H1 (cell line): ENCODE data around the gene TMEM35B.

Source experiments
- ATF2 ChIP-seq: IDR thresholded peaks from 2 replicates; pipeline ENCODE4 v1.6.1; 2012; ENCODE audit warnings: low read length, inconsistent platforms
- CHD2 ChIP-seq: IDR thresholded peaks from 2 replicates; pipeline ENCODE4 v1.6.1; 2012; ENCODE audit warnings: low read length, improper control_type of control experiment
- CTCF ChIP-seq, 3 experiments: IDR thresholded peaks; 1 replicate in 2 of 3; 2 replicates in 1 of 3; pipeline versions ENCODE4 v1.5.1 to v1.6.1; 2011; ENCODE audit warnings: low read length in 3 of 3, mild to moderate bottlenecking in 3 of 3, inconsistent platforms in 2 of 3, low read depth in 1 of 3, moderate library complexity in 1 of 3; ENCODE audit not compliant: insufficient read depth in 1 of 3; ENCODE audit errors: control extremely low read depth in 1 of 3
- EGR1 ChIP-seq: IDR thresholded peaks from 2 replicates; pipeline ENCODE4 v1.6.1; 2011; ENCODE audit warnings: low read depth, low read length, borderline replicate concordance
- EP300 ChIP-seq, 2 experiments: IDR thresholded peaks; 1 replicate in 1 of 2; 2 replicates in 1 of 2; pipeline ENCODE4 v1.6.1; 2011 to 2012; ENCODE audit warnings: low read depth in 2 of 2, low read length in 2 of 2, mild to moderate bottlenecking in 2 of 2, borderline replicate concordance in 1 of 2, inconsistent platforms in 1 of 2, moderate library complexity in 1 of 2
- GABPA ChIP-seq: IDR thresholded peaks from 2 replicates; pipeline ENCODE4 v1.6.1; 2011; ENCODE audit warnings: mild to moderate bottlenecking, low read length, moderate library complexity, borderline replicate concordance; ENCODE audit not compliant: insufficient read depth
- JUN ChIP-seq: IDR thresholded peaks from 2 replicates; pipeline ENCODE4 v1.6.1; 2011; ENCODE audit warnings: low read depth, mild to moderate bottlenecking, improper control_type of control experiment, low read length
- JUND ChIP-seq: IDR thresholded peaks from 2 replicates; pipeline ENCODE4 v1.6.1; 2011; ENCODE audit warnings: mild to moderate bottlenecking, improper control_type of control experiment, low read length
- POLR2A ChIP-seq, 2 experiments: IDR thresholded peaks; 1 replicate in 1 of 2; 2 replicates in 1 of 2; pipeline ENCODE4 v1.6.1; 2011; ENCODE audit warnings: low read depth in 2 of 2, low read length in 2 of 2, mild to moderate bottlenecking in 2 of 2; ENCODE audit errors: control extremely low read depth in 1 of 2
- POLR2AphosphoS5 ChIP-seq: IDR thresholded peaks from 2 replicates; pipeline ENCODE4 v1.6.1; 2011; ENCODE audit warnings: low read depth, low read length
- SP1 ChIP-seq: IDR thresholded peaks from 2 replicates; pipeline ENCODE4 v1.6.1; 2011; ENCODE audit warnings: low read depth, low read length
- SRF ChIP-seq: IDR thresholded peaks from 2 replicates; pipeline ENCODE4 v1.6.1; 2011; ENCODE audit warnings: mild to moderate bottlenecking, low read depth, low read length, moderate library complexity
- TBP ChIP-seq: IDR thresholded peaks from 2 replicates; pipeline ENCODE4 v1.6.1; 2011; ENCODE audit warnings: low read depth, low read length, improper control_type of control experiment

- TF ChIP-seq CTCF (IDR thresholded peaks at IDR 0.05; ENCODE audit: control extremely low read depth in 1 of 3, insufficient read depth in 1 of 3, low read depth in 1 of 3, low read length in 3 of 3): no peak
- no peak for TF ChIP-seq CHD2
- no peak for TF ChIP-seq JUN
- no peak for TF ChIP-seq JUND
- TF ChIP-seq POLR2AphosphoS5: no peak
- no peak for TF ChIP-seq SRF
- TF ChIP-seq GABPA: no peak
- no peak for TF ChIP-seq SP1
- TF ChIP-seq POLR2A (IDR thresholded peaks at IDR 0.05; ENCODE audit: control extremely low read depth in 1 of 2, low read depth in 2 of 2, low read length in 2 of 2): no peak
- no peak for TF ChIP-seq ATF2
- TF ChIP-seq EGR1: no peak
- TF ChIP-seq TBP: no peak
- TF ChIP-seq EP300 (IDR thresholded peaks at IDR 0.05; ENCODE audit: borderline replicate concordance in 1 of 2, low read depth in 2 of 2, low read length in 2 of 2): no peak
These were observed 44.6 kb upstream of the TMEM35B start for GRCh38 chr1:35029761-35030160.
